HT-29 (cell line): ENCODE results near the gene ITGB2. TPM values are rescaled to one million over a fixed set of nuclear protein-coding genes. Genes with fewer than 3 reads are reported as not detected.

Source experiments
- DNase-seq: peaks from one replicate; pipeline ENCODE4 v3.0.0-alpha.2; 2015; ENCODE audit warnings: low spot score
- total RNA-seq: library from RNA; depleted of rRNA; stranded (reverse); fragments of >200 nt; shearing (Covaris generic); gene quantifications from 2 replicates; pipeline ENCODE4 v1.2.3, GENCODE V29; 2014; rRNA removed

The ITGB2 gene
- not detected in 2 replicates for total RNA-seq

- DNase-seq, result no peak
Observed at GRCh38 chr21:44920694-44921604, at the start of gene ITGB2. TSS of gene ITGB2 (minus strand) at chr21:44920899. CDS start at chr21:44910782, 10,117 bp downstream.

GRCh38 chr21:44969931-44970755 lies 49.4 kb upstream of the ITGB2 start:
- DNase-seq, result no peak

GRCh38 chr21:44969066-44969670 lies 48.5 kb upstream of the ITGB2 start:
- no peak for DNase-seq

- no peak for DNase-seq
Observed at GRCh38 chr21:44967082-44968047, 46.7 kb upstream of the ITGB2 start.

GRCh38 chr21:44966135-44967081 lies 45.7 kb upstream of the ITGB2 start:
- DNase-seq, result peak; percentile 39

- DNase-seq, result no peak
Observed at GRCh38 chr21:44965251-44966022, 44.7 kb upstream of the ITGB2 start.

- DNase-seq, result no peak
Observed at GRCh38 chr21:44964381-44964780, 43.7 kb upstream of the ITGB2 start.

GRCh38 chr21:44962403-44962966 lies 41.8 kb upstream of the ITGB2 start:
- no peak for DNase-seq

GRCh38 chr21:44960141-44961092 lies 39.7 kb upstream of the ITGB2 start:
- DNase-seq, result no peak

- DNase-seq, result no peak
Observed at GRCh38 chr21:44959376-44960091, 38.8 kb upstream of the ITGB2 start.

- DNase-seq, result no peak
Observed at GRCh38 chr21:44958471-44959191, 37.9 kb upstream of the ITGB2 start.

GRCh38 chr21:44957901-44958451 lies 37.3 kb upstream of the ITGB2 start:
- DNase-seq, result no peak

GRCh38 chr21:44957047-44957831 lies 36.5 kb upstream of the ITGB2 start:
- DNase-seq, result no peak

- no peak for DNase-seq
Observed at GRCh38 chr21:44956356-44957046, 35.8 kb upstream of the ITGB2 start.
